SK-N-SH (cell line): ENCODE data around the gene MRPL21.

ENCODE experiments used
- CTCF ChIP-seq: fragments of 200-600 bp; sonication (generic); IDR thresholded peaks from 2 replicates; pipeline ENCODE4 v1.6.1; 2017; ENCODE audit warnings: antibody characterized with exemption, mild to moderate bottlenecking, moderate library complexity
- EP300 ChIP-seq, 2 experiments: IDR thresholded peaks; 2 replicates each; pipeline versions ENCODE4 v1.4.0 to v1.6.1; 2012; ENCODE audit warnings: borderline replicate concordance in 1 of 2, low read depth in 1 of 2, low read length in 1 of 2
- GABPA ChIP-seq: IDR thresholded peaks from 2 replicates; pipeline ENCODE4 v1.4.0; 2012; ENCODE audit warnings: low read depth, mild to moderate bottlenecking
- IRF3 ChIP-seq: fragments of 150-350 bp; IDR thresholded peaks from 2 replicates; pipeline ENCODE4 v1.6.1; 2016; ENCODE audit warnings: mild to moderate bottlenecking, low read depth, low read length
- MAX ChIP-seq: IDR thresholded peaks from 2 replicates; pipeline ENCODE4 v1.4.0; 2012; ENCODE audit warnings: low read depth
- MEF2A ChIP-seq: IDR thresholded peaks from 2 replicates; pipeline ENCODE4 v1.4.0; 2012; ENCODE audit warnings: low read depth, borderline replicate concordance
- MXI1 ChIP-seq: IDR thresholded peaks from 2 replicates; pipeline ENCODE4 v1.6.1; 2012; ENCODE audit warnings: mild to moderate bottlenecking, low read depth, low read length, improper control_type of control experiment
- POLR2AphosphoS5 ChIP-seq: IDR thresholded peaks from 2 replicates; pipeline ENCODE4 v1.6.1; 2012; ENCODE audit warnings: low read depth, low read length
- RAD21 ChIP-seq: IDR thresholded peaks from 2 replicates; pipeline ENCODE4 v1.6.1; 2012; ENCODE audit warnings: mild to moderate bottlenecking, low read length
- TAF1 ChIP-seq: IDR thresholded peaks from 2 replicates; pipeline ENCODE4 v1.6.1; 2012; ENCODE audit warnings: low read depth, mild to moderate bottlenecking, low read length, moderate library complexity, borderline replicate concordance
- YY1 ChIP-seq: IDR thresholded peaks from 2 replicates; pipeline ENCODE4 v1.4.0; 2012; ENCODE audit warnings: low read depth, mild to moderate bottlenecking
- ZBTB33 ChIP-seq: IDR thresholded peaks from 2 replicates; pipeline ENCODE4 v1.4.0; 2012; ENCODE audit warnings: low read depth, borderline replicate concordance

- TF ChIP-seq CTCF (no peak), EP300 (IDR thresholded peaks at IDR 0.05; ENCODE audit: borderline replicate concordance in 1 of 2, low read depth in 1 of 2, low read length in 1 of 2) (no peak), GABPA (no peak), YY1 (no peak), IRF3 (no peak), MAX (no peak), POLR2AphosphoS5 (no peak), MXI1 (no peak), RAD21 (no peak), ZBTB33 (no peak), MEF2A (no peak), TAF1 (no peak)
Observed at GRCh38 chr11:68931911-68932310, 28.3 kb upstream of the MRPL21 start.
